Adrenal gland (tissue), 5 donors: Measurements from ENCODE around the gene CD8B2.

Source experiments
- POLR2A ChIP-seq, 2 donors: fragments of 450-650 bp; IDR thresholded peaks; one replicate each; pipeline ENCODE4 v1.6.1; 2017; ENCODE audit warnings: antibody characterized with exemption in 2 of 2, mild to moderate bottlenecking in 2 of 2, moderate library complexity in 1 of 2
- TF ChIP-seq, protein P1 (sequence below), 6 experiments: fragments of 450-650 bp in 4 of 6; fragments of 200-600 bp in 2 of 6; sonication (generic) in 1 of 6; IDR thresholded peaks; 1 replicate in 5 of 6; 2 replicates in 1 of 6; pipeline versions ENCODE4 v1.5.1 to v1.8.0; 2016 to 2021; ENCODE audit warnings: antibody characterized with exemption in 6 of 6, mild to moderate bottlenecking in 2 of 6, moderate library complexity in 1 of 6
- donor health status: DM: no; HTN: no; CAD: no.

DNA sequence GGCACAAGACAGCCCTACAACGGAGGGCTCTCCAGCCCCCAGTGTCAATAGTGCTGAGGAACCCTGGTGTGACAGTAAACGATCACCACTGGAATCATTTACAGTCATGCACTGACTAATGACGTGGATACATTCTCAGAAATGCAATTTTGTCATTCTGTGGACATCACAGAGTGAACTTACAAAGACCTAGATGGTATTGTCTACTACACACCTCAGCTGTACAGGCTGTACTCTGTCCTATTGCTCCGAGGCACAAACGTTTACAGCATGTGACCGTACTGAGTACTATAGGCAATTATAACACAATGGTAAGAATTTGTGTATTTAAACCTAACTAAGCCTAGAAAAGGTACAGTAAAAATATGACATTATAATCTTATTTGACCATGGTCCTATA lies 67.2 kb downstream of the CD8B2 start:
- TF ChIP-seq, protein P1, sequence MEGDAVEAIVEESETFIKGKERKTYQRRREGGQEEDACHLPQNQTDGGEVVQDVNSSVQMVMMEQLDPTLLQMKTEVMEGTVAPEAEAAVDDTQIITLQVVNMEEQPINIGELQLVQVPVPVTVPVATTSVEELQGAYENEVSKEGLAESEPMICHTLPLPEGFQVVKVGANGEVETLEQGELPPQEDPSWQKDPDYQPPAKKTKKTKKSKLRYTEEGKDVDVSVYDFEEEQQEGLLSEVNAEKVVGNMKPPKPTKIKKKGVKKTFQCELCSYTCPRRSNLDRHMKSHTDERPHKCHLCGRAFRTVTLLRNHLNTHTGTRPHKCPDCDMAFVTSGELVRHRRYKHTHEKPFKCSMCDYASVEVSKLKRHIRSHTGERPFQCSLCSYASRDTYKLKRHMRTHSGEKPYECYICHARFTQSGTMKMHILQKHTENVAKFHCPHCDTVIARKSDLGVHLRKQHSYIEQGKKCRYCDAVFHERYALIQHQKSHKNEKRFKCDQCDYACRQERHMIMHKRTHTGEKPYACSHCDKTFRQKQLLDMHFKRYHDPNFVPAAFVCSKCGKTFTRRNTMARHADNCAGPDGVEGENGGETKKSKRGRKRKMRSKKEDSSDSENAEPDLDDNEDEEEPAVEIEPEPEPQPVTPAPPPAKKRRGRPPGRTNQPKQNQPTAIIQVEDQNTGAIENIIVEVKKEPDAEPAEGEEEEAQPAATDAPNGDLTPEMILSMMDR (IDR thresholded peaks at IDR 0.05): no peak
- no peak for TF ChIP-seq POLR2A (IDR thresholded peaks at IDR 0.05)
